Astrocyte (in vitro differentiated cells and primary cell): ENCODE measurements around the gene SMARCC2. TPM values are rescaled to one million over a fixed set of nuclear protein-coding genes. Genes with fewer than 3 reads are reported as not detected.

Experiments used
- DNase-seq: peaks from one replicate; pipeline ENCODE4 v3.0.0-alpha.2; 2010; ENCODE audit warnings: low read depth
- FAIRE-seq: peaks from 2 replicates; lab custom pipeline; 2011; peaks lifted over from hg19 to GRCh38; lab: Jason Lieb, UNC
- H2AFZ ChIP-seq: 2 replicates; pipeline ENCODE4 v1.6.0; 2012; ENCODE audit warnings: low read depth, low read length, inconsistent platforms
- H3K27ac ChIP-seq: 2 replicates; pipeline ENCODE4 v1.5.1; 2011; ENCODE audit warnings: low read depth, low read length, inconsistent platforms
- H3K27me3 ChIP-seq: 2 replicates; pipeline ENCODE4 v1.6.0; 2011; ENCODE audit warnings: low read length, inconsistent platforms; ENCODE audit not compliant: insufficient read depth
- H3K36me3 ChIP-seq: 2 replicates; pipeline ENCODE4 v1.5.1; 2011; ENCODE audit warnings: low read length, inconsistent platforms; ENCODE audit not compliant: insufficient read depth
- H3K4me1 ChIP-seq: 2 replicates; pipeline ENCODE4 v1.5.1; 2011; ENCODE audit warnings: low read length, inconsistent platforms; ENCODE audit not compliant: insufficient read depth
- H3K4me2 ChIP-seq: 2 replicates; pipeline ENCODE4 v1.6.0; 2012; ENCODE audit warnings: low read length, inconsistent platforms
- H3K4me3 ChIP-seq: 2 replicates; pipeline ENCODE4 v1.5.1; 2011; ENCODE audit warnings: low read depth, mild to moderate bottlenecking, low read length, inconsistent platforms; ENCODE audit not compliant: insufficient read depth
- H3K79me2 ChIP-seq: 2 replicates; pipeline ENCODE4 v1.6.0; 2012; ENCODE audit warnings: mild to moderate bottlenecking, low read length, inconsistent platforms; ENCODE audit not compliant: insufficient read depth
- H3K9ac ChIP-seq: 2 replicates; pipeline ENCODE4 v1.6.0; 2012; ENCODE audit warnings: mild to moderate bottlenecking, low read length, inconsistent platforms
- H3K9me3 ChIP-seq: 2 replicates; pipeline ENCODE4 v1.5.1; 2012; ENCODE audit warnings: low read depth, mild to moderate bottlenecking, low read length, inconsistent platforms; ENCODE audit not compliant: insufficient read depth
- H4K20me1 ChIP-seq: 2 replicates; pipeline ENCODE4 v1.6.0; 2012; ENCODE audit warnings: low read length, inconsistent platforms; ENCODE audit not compliant: insufficient read depth
- H3K27ac Mint-ChIP-seq: one replicate; pipeline ENCODE4 v1.8.0; 2021; ENCODE audit warnings: mild to moderate bottlenecking, mixed read lengths; ENCODE audit not compliant: unreplicated experiment
- H3K27me3 Mint-ChIP-seq: one replicate; pipeline ENCODE4 v1.8.0; 2021; ENCODE audit warnings: low read depth, mixed read lengths; ENCODE audit not compliant: unreplicated experiment
- H3K36me3 Mint-ChIP-seq: one replicate; pipeline ENCODE4 v1.8.0; 2021; ENCODE audit warnings: low read depth, mixed read lengths; ENCODE audit not compliant: unreplicated experiment
- H3K4me1 Mint-ChIP-seq: one replicate; pipeline ENCODE4 v1.8.0; 2021; ENCODE audit warnings: low read depth, mixed read lengths; ENCODE audit not compliant: unreplicated experiment
- H3K4me3 Mint-ChIP-seq: one replicate; pipeline ENCODE4 v1.8.0; 2021; ENCODE audit warnings: mild to moderate bottlenecking, moderate library complexity, mixed read lengths; ENCODE audit not compliant: unreplicated experiment
- H3K9me3 Mint-ChIP-seq: one replicate; pipeline ENCODE4 v1.8.0; 2021; ENCODE audit warnings: mild to moderate bottlenecking, mixed read lengths; ENCODE audit not compliant: unreplicated experiment
- EZH2 ChIP-seq: IDR thresholded peaks from 2 replicates; pipeline ENCODE4 v1.6.1; 2012; ENCODE audit warnings: mild to moderate bottlenecking, low read length, inconsistent platforms; ENCODE audit not compliant: insufficient read depth
- total RNA-seq: library from RNA; stranded (reverse); gene quantifications from 2 replicates; pipeline ENCODE4 v1.2.1, GENCODE V29; 2021
- TF ChIP-seq, protein P1 (sequence below): IDR thresholded peaks from 2 replicates; pipeline ENCODE4 v1.5.1; 2011; ENCODE audit warnings: low read depth, mild to moderate bottlenecking, inconsistent platforms, low read length, moderate library complexity; ENCODE audit not compliant: insufficient read depth

The SMARCC2 gene
- total RNA-seq, 1 donor from 2014 or later: 57.6 TPM

DNA sequence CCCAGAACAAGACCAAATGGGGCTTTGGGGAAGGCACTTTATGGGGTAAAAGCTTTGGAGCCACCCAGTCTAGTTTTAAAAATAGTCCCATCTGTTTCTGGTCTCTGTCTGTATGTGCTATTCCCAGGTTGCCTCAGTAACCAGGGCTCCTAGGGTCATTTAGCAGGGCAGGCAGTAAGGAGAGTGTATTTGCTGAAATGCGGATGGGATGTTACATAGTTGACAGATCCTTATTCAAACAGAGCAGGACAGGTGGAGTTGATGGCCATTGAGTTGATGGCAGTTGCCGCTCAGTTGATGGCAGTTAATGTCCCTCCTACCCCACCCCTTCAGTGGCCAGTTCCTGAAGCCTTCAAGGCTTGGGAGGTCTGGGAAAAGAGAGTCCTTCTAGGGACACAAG lies 66.6 kb downstream of the SMARCC2 start:
- Histone ChIP-seq H3K27ac (no peak overlapping the region), H2AFZ (no peak overlapping the region), H3K36me3 (peaks cover 2% of the 10 kb centered on the region), H3K4me1 (peaks cover 28% of the 10 kb centered on the region), H4K20me1 (peaks cover 2% of the 10 kb centered on the region), H3K4me2 (no peak overlapping the region), H3K4me3 (no peak overlapping the region), H3K79me2 (peaks cover 20% of the 10 kb centered on the region), H3K27me3 (no peaks in the 10 kb centered on the region), H3K9ac (no peak overlapping the region), H3K9me3 (no peaks in the 10 kb centered on the region)
- FAIRE-seq (no peak), DNase-seq (no peak)
- Mint-ChIP-seq H3K27ac (no peak overlapping the region), H3K36me3 (peaks cover 12% of the 10 kb centered on the region), H3K9me3 (no peaks in the 10 kb centered on the region), H3K4me3 (peak overlapping the region; percentile 54), H3K27me3 (no peaks in the 10 kb centered on the region), H3K4me1 (peaks cover 34% of the 10 kb centered on the region)
- TF ChIP-seq EZH2: no peak

DNA sequence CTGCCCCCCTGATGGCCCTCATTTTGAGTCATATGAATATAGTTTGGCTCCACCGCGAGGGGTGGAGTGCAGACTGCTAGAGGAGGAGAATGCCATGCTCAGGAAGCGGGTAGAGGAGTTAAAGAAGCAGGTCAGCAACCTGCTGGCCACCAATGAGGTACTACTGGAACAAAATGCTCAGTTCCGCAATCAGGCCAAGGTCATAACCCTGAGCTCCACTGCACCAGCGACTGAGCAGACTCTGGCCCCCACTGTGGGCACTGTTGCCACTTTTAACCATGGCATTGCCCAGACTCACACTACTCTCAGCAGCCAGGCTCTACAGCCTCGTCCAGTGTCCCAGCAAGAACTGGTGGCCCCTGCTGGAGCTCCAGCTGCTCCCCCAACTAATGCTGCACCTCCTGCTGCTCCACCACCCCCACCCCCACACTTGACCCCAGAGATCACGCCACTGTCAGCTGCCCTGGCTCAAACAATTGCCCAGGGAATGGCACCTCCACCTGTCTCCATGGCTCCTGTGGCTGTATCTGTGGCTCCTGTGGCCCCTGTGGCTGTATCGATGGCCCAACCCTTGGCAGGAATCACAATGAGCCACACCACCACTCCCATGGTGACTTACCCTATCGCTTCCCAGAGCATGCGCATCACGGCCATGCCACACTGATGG lies 67.9 kb downstream of the SMARCC2 start:
- Mint-ChIP-seq H3K4me3 (peak overlapping the region; percentile 27), H3K9me3 (no peaks in the 10 kb centered on the region), H3K27ac (no peak overlapping the region), H3K4me1 (peaks cover 26% of the 10 kb centered on the region), H3K27me3 (no peaks in the 10 kb centered on the region), H3K36me3 (peaks cover 19% of the 10 kb centered on the region)
- H3K9ac ChIP-seq: no peak overlapping the region
- no peak overlapping the region for H3K27ac ChIP-seq
- H3K9me3 ChIP-seq: no peaks in the 10 kb centered on the region
- no peak overlapping the region for H2AFZ ChIP-seq
- H3K27me3 ChIP-seq: no peaks in the 10 kb centered on the region
- peaks cover 21% of the 10 kb centered on the region for H3K4me1 ChIP-seq
- H3K79me2 ChIP-seq: peaks cover 27% of the 10 kb centered on the region
- FAIRE-seq (no peak), DNase-seq (no peak)
- H3K4me3 ChIP-seq: no peak overlapping the region
- peaks cover 5% of the 10 kb centered on the region for H3K36me3 ChIP-seq
- H3K4me2 ChIP-seq: no peak overlapping the region
- H4K20me1 ChIP-seq: peaks cover 11% of the 10 kb centered on the region
- TF ChIP-seq, protein P1, sequence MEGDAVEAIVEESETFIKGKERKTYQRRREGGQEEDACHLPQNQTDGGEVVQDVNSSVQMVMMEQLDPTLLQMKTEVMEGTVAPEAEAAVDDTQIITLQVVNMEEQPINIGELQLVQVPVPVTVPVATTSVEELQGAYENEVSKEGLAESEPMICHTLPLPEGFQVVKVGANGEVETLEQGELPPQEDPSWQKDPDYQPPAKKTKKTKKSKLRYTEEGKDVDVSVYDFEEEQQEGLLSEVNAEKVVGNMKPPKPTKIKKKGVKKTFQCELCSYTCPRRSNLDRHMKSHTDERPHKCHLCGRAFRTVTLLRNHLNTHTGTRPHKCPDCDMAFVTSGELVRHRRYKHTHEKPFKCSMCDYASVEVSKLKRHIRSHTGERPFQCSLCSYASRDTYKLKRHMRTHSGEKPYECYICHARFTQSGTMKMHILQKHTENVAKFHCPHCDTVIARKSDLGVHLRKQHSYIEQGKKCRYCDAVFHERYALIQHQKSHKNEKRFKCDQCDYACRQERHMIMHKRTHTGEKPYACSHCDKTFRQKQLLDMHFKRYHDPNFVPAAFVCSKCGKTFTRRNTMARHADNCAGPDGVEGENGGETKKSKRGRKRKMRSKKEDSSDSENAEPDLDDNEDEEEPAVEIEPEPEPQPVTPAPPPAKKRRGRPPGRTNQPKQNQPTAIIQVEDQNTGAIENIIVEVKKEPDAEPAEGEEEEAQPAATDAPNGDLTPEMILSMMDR: no peak
- TF ChIP-seq EZH2: no peak

DNA sequence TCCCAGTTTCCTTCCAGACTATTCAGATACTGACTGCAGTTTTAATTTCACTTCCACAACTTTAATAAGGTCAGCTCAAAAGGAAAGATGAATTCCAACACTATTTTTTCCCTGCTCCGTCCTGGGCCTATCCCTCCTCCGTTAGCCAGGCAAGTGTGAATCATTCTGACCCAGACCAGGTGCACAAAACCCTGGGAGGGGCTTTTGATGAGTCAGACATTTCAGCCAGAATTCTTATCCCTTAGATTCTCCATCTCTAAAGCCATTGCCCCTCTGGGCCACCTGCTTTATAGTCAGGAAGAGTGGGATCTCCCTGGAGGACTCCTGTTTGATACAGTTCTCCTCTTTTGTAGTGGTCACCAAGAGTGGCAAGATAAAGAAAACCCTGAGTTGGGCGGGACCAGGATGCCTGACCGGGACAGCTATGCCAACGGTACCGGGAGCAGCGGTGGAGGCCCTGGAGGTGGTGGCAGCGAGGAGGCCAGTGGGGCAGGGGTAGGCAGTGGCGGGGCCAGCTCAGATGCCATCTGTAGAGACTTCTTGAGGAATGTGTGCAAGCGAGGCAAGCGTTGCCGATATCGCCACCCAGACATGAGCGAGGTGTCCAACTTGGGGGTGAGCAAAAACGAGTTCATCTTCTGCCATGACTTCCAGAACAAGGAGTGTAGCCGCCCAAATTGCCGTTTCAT lies 69.0 kb downstream of the SMARCC2 start:
- peak overlapping the region; percentile 74 for H3K27ac Mint-ChIP-seq
- peaks cover 22% of the 10 kb centered on the region for H3K4me1 Mint-ChIP-seq
- Histone ChIP-seq H3K4me1 (peaks cover 23% of the 10 kb centered on the region), H3K4me3 (no peak overlapping the region), H3K79me2 (peaks cover 27% of the 10 kb centered on the region), H3K9ac (peak overlapping the region; percentile 98), H4K20me1 (peaks cover 11% of the 10 kb centered on the region), H3K36me3 (peaks cover 5% of the 10 kb centered on the region), H3K4me2 (peak overlapping the region; percentile 98), H3K27ac (peak overlapping the region; percentile 61), H3K27me3 (no peaks in the 10 kb centered on the region), H3K9me3 (no peaks in the 10 kb centered on the region), H2AFZ (no peak overlapping the region)
- DNase-seq (peak; percentile 38), FAIRE-seq (no peak)
- no peaks in the 10 kb centered on the region for H3K9me3 Mint-ChIP-seq
- H3K4me3 Mint-ChIP-seq: peak overlapping the region; percentile 96
- no peaks in the 10 kb centered on the region for H3K27me3 Mint-ChIP-seq
- TF ChIP-seq, protein P1: no peak
- no peak for TF ChIP-seq EZH2
- H3K36me3 Mint-ChIP-seq: peaks cover 19% of the 10 kb centered on the region
